K562 (cell line): ENCODE results near the gene PRODH. TPM values are rescaled to one million over a fixed set of nuclear protein-coding genes. Genes with fewer than 3 reads are reported as not detected.

Experiments used
- BHLHE40 ChIP-seq: IDR thresholded peaks from 2 replicates; pipeline ENCODE4 v1.6.1; 2011; ENCODE audit warnings: low read length, improper control_type of control experiment
- C11orf30 ChIP-seq: fragments of 450-650 bp; IDR thresholded peaks from 2 replicates; pipeline ENCODE4 v1.6.1; 2016; ENCODE audit warnings: low read depth, mild to moderate bottlenecking
- E2F5 ChIP-seq: sonication (generic); formaldehyde crosslinking; IDR thresholded peaks from 2 replicates; pipeline ENCODE4 v1.8.0; 2022; ENCODE audit warnings: mild to moderate bottlenecking, missing genetic modification reagents
- E4F1 ChIP-seq: fragments of 250-450 bp; sonication (Bioruptor Pico); IDR thresholded peaks from 2 replicates; pipeline ENCODE4 v1.5.0; 2021; ENCODE audit warnings: mild to moderate bottlenecking, borderline replicate concordance
- IRF2 ChIP-seq: sonication (generic); formaldehyde crosslinking; IDR thresholded peaks from 2 replicates; pipeline ENCODE4 v1.8.1; 2022; ENCODE audit warnings: mild to moderate bottlenecking, missing genetic modification reagents
- NRF1 ChIP-seq, 2 experiments: fragments of 450-650 bp; IDR thresholded peaks in 1 of 2; conservative IDR thresholded peaks in 1 of 2; 2 replicates each; pipeline ENCODE4 v1.6.1; 2014; ENCODE audit warnings: mild to moderate bottlenecking in 2 of 2
- PHTF2 ChIP-seq: fragments of 250-450 bp; sonication (Bioruptor Pico); IDR thresholded peaks from 2 replicates; pipeline ENCODE4 v1.5.0; 2021; ENCODE audit warnings: mild to moderate bottlenecking
- POU5F1 ChIP-seq: fragments of 150-350 bp; IDR thresholded peaks from 2 replicates; pipeline ENCODE4 v1.6.1; 2014; ENCODE audit warnings: borderline replicate concordance, low read length, low read depth, mild to moderate bottlenecking; ENCODE audit not compliant: partially characterized antibody
- RBM39 ChIP-seq: fragments of 200-400 bp; formaldehyde crosslinking; optimal IDR thresholded peaks from 2 replicates; pipeline ENCODE3; 2018; ENCODE audit warnings: low read depth, low read length
- RERE ChIP-seq: sonication (generic); formaldehyde crosslinking; IDR thresholded peaks from 2 replicates; pipeline ENCODE4 v1.8.0; 2023; ENCODE audit warnings: missing genetic modification reagents, mild to moderate bottlenecking, borderline replicate concordance
- SMAD1 ChIP-seq: fragments of 150-350 bp; IDR thresholded peaks from 2 replicates; pipeline ENCODE4 v1.6.1; 2014; ENCODE audit warnings: low read length, low read depth; ENCODE audit not compliant: partially characterized antibody
- SMAD3 ChIP-seq: fragments of 450-650 bp; formaldehyde crosslinking; conservative IDR thresholded peaks from 2 replicates; pipeline ENCODE4 v1.4.0; 2020; ENCODE audit warnings: mild to moderate bottlenecking
- SMARCA5 ChIP-seq: fragments of 450-650 bp; IDR thresholded peaks from 2 replicates; pipeline ENCODE4 v1.6.1; 2016
- SP1 ChIP-seq: sonication (generic); formaldehyde crosslinking; IDR thresholded peaks from 2 replicates; pipeline ENCODE4 v1.8.1; 2022; ENCODE audit warnings: mild to moderate bottlenecking, missing genetic modification reagents
- TAF9B ChIP-seq: fragments of 450-650 bp; IDR thresholded peaks from 2 replicates; pipeline ENCODE4 v1.6.1; 2018; ENCODE audit warnings: mild to moderate bottlenecking; ENCODE audit not compliant: partially characterized antibody
- TAL1 ChIP-seq: fragments of 450-650 bp; IDR thresholded peaks from 2 replicates; pipeline ENCODE4 v1.6.1; 2016; ENCODE audit warnings: mild to moderate bottlenecking
- TRIM24 ChIP-seq, 2 experiments: fragments of 450-650 bp; IDR thresholded peaks; 2 replicates each; pipeline ENCODE4 v1.6.1; 2016
- ZBED1 ChIP-seq: IDR thresholded peaks from 2 replicates; pipeline ENCODE4 v1.6.1; 2014
- ZBTB8A ChIP-seq: fragments of 450-650 bp; IDR thresholded peaks from 2 replicates; pipeline ENCODE4 v1.6.1; 2018; ENCODE audit warnings: mild to moderate bottlenecking, moderate library complexity; ENCODE audit not compliant: partially characterized antibody
- ZNF12 ChIP-seq: sonication (generic); formaldehyde crosslinking; IDR thresholded peaks from 2 replicates; pipeline ENCODE4 v1.4.0; 2020; ENCODE audit warnings: mild to moderate bottlenecking, missing genetic modification reagents
- ZNF23 ChIP-seq: fragments of 250-450 bp; sonication (Bioruptor Pico); IDR thresholded peaks from 2 replicates; pipeline ENCODE4 v1.4.0; 2020; ENCODE audit warnings: mild to moderate bottlenecking
- ZNF347 ChIP-seq: fragments of 450-650 bp; formaldehyde crosslinking; IDR thresholded peaks from 2 replicates; pipeline ENCODE4 v1.4.0; 2020; ENCODE audit warnings: low read depth, mild to moderate bottlenecking, moderate library complexity
- ZNF75A ChIP-seq: fragments of 450-650 bp; formaldehyde crosslinking; IDR thresholded peaks from 2 replicates; pipeline ENCODE4 v1.4.0; 2020; ENCODE audit warnings: mild to moderate bottlenecking
- ZNF766 ChIP-seq: fragments of 200-800 bp; sonication (Bioruptor generic); conservative IDR thresholded peaks from 2 replicates; pipeline ENCODE4 v1.6.1; 2016; ENCODE audit warnings: missing genetic modification characterization, missing compliant biosample characterization
- polyA plus RNA-seq, 8 experiments: library from polyadenylated mRNA; depleted of rRNA in 4 of 8; stranded (reverse) in 5 of 8; unstranded in 3 of 8; fragments of >200 nt; fragmentation: Nextera tagmentation in 2 of 8; fragmentation: Illumina TruSeq in 1 of 8; extraction: Ambion mirVana in 2 of 8; extraction: Trizol in 1 of 8; gene quantifications; 2 replicates each; pipeline versions ENCODE4 v1.2.1 to v1.2.3, GENCODE V29; 2011 to 2014; ENCODE audit warnings: inconsistent platforms in 1 of 8, missing spikeins in 1 of 8
- total RNA-seq, 7 experiments: library from RNA; depleted of rRNA in 6 of 7; stranded (reverse); fragments of >200 nt in 6 of 7; fragmentation: Illumina TruSeq in 2 of 7; extraction: Trizol in 2 of 7; gene quantifications; 2 replicates each; pipeline versions ENCODE4 v1.2.1 to v1.2.3, GENCODE V29; 2011 to 2021; ENCODE audit warnings: low replicate concordance in 1 of 7

The PRODH gene
- total and polyA plus RNA-seq, 9 of the 15 experiments (the other 6 are each of a cell fraction or from before 2014, with no cell fraction given) = 0.07 to 0.11 TPM; not detected in 7

- TF ChIP-seq POU5F1 (no peak), TAF9B (no peak), C11orf30 (no peak), TAL1 (no peak), RBM39 (no peak), BHLHE40 (peak; percentile 69; the same call in 1 of the 2 replicates), NRF1 (conservative IDR thresholded peaks at IDR 0.05 in 1 of 2, IDR thresholded peaks at IDR 0.05 in 1 of 2) (peak in 1 of 2 experiments; percentile 26; a peak in 1 of 4 replicates), E2F5 (CRISPR knock-in tag) (peak; percentile 76), ZNF75A (CRISPR knock-in tag) (no peak), SP1 (0 out of 2 replicates have a peak, but pooled peaks have one; percentile 23), ZBED1 (no peak), E4F1 (CRISPR knock-in tag) (no peak), SMAD3 (no peak), RERE (CRISPR knock-in tag) (no peak), SMARCA5 (no peak), PHTF2 (CRISPR knock-in tag) (no peak), ZNF23 (no peak), ZBTB8A (no peak), SMAD1 (no peak), ZNF12 (CRISPR knock-in tag) (no peak), ZNF347 (CRISPR knock-in tag) (no peak), IRF2 (peak; percentile 67; the same call in 1 of the 2 replicates), ZNF766 (CRISPR knock-in tag) (no peak), TRIM24 (IDR thresholded peaks at IDR 0.05) (no peak)
These were observed 35.2 kb upstream of the PRODH start (continued) for GRCh38 chr22:18971321-18971751.
